HG03521 (cell line): Measurements from ENCODE around the gene PLCB4.
"Not testable (repeated sequence)": the region's sequence is repeated elsewhere in the genome, so short reads cannot be mapped to it uniquely, and the experiment has no call there.

Source experiments
- ATAC-seq: cut with Tn5 transposase; IDR thresholded peaks from one replicate; pipeline ENCODE4 v1.9.1; 2021; ENCODE audit warnings: mild to moderate bottlenecking, moderate library complexity; ENCODE audit not compliant: unreplicated experiment

Gene PLCB4

DNA sequence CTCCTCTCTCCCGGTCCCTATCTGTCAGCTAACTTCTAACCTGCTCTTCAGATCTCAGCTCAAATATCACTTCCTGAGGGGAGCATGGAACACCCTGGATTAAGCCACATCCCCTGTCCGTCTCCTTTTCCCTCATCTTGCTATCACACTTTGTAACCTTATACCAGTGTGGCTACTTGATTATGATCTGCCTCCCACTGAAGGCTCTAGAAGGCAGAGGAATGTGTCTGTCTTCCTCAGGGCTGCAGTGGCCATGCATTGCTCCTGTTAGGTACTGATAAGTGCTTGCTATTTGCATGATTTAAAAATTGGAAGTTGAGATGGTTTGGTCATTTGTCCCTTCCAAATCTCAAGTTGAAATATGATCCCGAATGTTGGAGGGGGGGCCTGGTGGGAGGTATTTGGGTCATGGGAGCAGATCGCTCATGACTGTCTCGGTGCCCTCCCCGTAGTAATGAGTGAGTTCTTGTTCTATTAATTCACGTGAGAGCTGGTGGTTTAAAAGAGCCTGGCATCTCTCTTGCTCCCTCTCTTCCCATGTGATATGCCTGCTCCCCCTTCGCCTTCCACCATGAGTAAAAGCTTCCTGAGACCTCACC lies 71.4 kb downstream of the PLCB4 start:
- no peak for ATAC-seq

- ATAC-seq = no peak
Observed at GRCh38 chr20:9141070-9141469, 72.2 kb downstream of the PLCB4 start.

DNA sequence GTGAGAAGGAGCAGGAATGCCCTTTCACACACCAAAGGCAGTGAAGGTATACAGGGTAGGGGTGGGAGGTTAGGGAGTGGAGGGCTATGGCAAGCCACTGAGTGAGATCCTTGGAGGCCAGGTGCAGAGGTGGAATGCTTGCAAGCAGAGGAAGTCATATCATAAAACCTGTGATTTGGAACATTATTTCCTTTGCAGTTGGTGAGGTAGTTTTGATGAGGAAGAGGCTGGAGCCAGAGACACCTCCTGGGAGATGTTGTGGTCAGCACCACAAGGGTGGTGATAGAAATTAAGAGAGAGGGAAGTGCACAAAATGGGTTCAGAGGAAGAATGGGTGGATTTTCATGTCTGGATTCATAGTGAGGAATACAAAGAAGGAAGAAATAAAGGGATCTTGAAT lies 73.0 kb downstream of the PLCB4 start:
- ATAC-seq = no peak

- ATAC-seq = no peak
Observed at GRCh38 chr20:9142809-9143208, 73.9 kb downstream of the PLCB4 start.

GRCh38 chr20:9143926-9144325 lies 75.0 kb downstream of the PLCB4 start:
- ATAC-seq = no peak

DNA sequence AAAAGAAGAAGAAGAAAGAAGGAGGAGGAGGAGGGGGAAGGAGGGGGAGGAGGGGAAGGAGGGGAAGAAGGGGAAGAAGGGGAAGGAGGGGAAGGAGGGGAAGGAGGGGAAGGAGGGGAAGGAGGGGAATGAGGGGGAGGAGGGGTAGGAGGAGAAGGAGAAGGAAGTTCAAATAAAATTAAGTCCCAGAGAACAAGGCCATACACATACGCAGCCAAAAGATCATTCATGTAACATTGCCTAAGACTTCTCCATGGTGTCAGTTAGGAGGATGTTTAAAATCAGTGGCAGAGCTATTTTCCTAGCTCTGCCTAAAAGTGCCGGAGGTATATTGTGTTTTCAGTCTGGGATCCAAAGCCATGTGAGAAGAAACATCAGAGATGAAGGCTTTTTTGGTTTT lies 75.8 kb downstream of the PLCB4 start:
- ATAC-seq = no peak

GRCh38 chr20:9145142-9145541 lies 76.3 kb downstream of the PLCB4 start:
- ATAC-seq = no peak

DNA sequence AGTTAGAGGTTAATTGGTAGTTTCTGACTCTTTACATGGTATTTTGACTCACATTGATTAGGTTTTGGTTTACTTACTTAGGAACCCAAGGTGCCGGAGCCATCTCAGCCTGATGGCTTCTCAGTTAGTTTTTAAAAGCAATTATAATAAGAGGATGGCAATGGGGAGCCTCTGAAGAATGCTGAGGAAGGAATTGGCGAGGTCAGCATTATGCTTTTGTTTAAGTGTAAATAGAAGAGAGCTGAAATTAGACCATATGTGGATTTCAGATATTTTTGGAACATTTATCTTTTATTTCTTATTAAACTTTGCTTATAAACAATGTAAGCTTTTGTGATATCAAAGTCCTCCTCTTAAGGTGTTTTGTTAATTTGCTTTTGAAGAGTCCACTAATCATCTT lies 77.8 kb downstream of the PLCB4 start:
- ATAC-seq = no peak

- no peak for ATAC-seq
Observed at GRCh38 chr20:9147547-9148024, 78.7 kb downstream of the PLCB4 start.

DNA sequence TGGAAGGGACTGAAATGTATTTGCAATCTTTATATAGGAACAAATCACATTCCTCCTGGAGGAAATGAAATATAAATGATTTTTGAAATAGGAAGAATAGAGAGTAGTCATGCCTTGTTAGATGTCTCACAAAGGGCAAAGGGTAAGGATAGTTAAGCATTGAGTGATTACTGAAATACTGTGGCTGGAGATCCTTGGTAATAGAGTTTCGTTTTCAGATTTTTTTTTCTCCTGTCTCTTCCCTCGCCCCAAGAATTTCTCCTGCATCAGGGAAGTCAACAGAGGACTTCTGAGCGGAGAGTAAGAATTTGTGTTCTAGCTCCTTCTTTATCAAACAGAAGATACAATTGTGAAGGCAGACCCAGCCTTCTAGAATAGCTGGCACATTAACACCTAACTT lies 79.4 kb downstream of the PLCB4 start:
- no peak for ATAC-seq

DNA sequence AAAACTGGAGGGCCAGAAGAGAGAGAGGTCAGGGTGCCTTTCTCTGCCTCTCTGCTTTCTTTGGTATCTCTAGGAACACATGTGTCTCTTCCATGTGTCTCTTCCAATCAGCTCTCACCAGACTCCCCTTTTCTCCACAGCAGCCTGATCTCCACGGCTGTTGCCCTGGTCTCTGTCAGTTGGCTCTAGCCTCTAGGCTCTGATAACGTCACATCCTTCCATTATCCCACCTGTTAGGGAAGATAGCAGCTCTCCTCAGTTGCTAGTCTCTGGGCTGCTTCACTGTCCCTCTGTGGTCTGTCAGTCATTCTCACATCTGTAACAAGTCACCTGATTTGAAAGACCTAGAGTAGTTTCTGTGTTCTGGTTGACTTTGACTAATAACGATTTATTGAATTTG lies 80.2 kb downstream of the PLCB4 start:
- no peak for ATAC-seq

- no peak for ATAC-seq
Observed at GRCh38 chr20:9149796-9150195, 80.9 kb downstream of the PLCB4 start.

- no peak for ATAC-seq
Observed at GRCh38 chr20:9150679-9151078, 81.8 kb downstream of the PLCB4 start.

- not testable (repeated sequence) for ATAC-seq
Observed at GRCh38 chr20:9152139-9152538, 83.3 kb downstream of the PLCB4 start.

GRCh38 chr20:9154464-9155024 lies 85.7 kb downstream of the PLCB4 start:
- ATAC-seq = no peak

DNA sequence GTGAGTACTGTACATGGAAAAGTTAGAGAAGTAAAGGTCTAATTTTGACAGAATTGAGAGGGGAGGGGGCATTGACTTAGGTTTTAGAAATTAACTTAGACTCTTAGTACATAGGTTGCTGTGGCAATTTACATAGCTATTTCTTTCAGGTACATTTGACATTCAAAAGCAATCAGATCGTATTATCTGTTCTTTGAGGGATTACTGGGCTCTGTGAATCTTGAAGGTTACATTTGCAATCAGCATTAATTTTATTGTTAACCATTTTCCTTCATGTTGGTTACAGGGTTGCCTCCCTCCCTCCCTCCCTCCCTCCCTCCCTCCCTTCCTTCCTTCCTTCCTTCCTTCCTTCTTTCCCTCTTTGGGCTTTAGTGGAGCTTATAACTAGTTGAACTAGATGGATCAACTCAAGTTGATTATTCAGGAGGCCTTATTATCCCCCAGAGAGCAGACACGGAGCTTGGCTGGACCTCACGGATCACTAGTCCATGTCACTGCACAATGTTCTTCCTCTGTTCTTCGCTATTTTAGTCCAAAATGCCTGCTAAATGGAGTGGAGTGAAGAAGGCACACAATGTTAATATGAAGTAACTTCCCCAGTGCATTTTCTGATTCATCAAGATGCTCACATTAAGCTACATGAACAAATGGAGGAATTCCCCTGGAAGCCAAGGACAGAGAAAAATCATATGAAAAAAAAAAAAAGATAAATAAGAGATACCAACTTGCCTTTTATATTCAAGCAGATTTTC lies 87.8 kb downstream of the PLCB4 start:
- ATAC-seq = no peak

DNA sequence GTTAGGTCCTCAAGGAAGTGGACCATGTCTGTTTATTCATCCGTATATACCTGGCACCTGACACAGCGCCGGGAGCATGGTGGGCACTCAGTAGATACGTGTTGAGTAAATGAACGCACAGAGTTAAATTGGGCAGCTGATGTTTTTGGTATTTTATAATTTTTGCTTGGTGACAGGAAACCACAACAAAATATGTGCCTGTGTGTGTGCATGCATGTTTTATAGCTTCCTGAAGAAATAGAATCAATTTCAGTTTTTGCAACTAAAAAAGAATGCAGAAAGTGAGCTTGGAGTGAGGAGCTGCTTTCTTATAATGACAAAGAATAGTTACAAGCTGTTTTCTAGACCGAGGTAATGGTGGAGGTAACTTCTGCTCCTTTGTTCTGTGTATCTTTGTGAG lies 91.4 kb downstream of the PLCB4 start:
- no peak for ATAC-seq

GRCh38 chr20:9160757-9161156 lies 91.9 kb downstream of the PLCB4 start:
- ATAC-seq = no peak

- no peak for ATAC-seq
Observed at GRCh38 chr20:9161311-9161710, 92.4 kb downstream of the PLCB4 start.

DNA sequence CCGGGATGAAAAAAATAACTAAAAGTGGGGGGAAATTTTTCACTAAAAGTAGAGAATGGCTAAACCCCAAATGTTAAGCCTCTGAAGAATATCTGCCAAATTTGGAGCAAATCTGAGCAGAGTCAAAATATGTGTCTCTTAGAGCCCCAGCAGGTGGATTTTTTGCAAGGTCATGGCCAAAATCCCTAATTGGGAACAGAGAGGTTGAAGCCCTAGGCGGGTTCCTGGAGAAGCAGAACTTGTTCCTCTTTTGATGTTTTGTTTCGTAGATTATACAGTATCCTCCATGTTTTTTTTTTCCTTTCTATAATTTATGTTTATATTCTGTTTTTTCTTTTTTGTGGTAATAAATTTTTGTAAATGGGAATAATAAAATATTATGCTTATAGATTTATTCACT lies 94.4 kb downstream of the PLCB4 start:
- no peak for ATAC-seq

DNA sequence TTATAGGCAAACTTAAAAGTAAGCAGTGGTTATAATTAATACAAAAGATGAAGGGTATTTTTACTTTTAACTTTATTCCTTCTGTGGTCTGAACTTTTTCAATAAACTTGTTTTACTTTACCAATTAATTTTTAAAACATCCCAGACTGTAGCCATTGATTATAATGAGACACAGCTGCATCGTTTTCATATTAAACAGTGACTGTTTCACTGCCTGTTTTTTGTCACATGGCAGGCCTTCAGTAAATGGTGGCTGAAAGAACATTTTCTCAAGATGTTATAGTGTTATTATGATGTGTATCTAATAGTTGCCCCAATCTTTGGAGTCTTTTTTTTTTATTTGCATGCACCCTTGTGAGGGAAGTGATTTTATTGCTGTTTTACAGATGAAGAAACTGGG lies 95.1 kb downstream of the PLCB4 start:
- ATAC-seq = no peak

DNA sequence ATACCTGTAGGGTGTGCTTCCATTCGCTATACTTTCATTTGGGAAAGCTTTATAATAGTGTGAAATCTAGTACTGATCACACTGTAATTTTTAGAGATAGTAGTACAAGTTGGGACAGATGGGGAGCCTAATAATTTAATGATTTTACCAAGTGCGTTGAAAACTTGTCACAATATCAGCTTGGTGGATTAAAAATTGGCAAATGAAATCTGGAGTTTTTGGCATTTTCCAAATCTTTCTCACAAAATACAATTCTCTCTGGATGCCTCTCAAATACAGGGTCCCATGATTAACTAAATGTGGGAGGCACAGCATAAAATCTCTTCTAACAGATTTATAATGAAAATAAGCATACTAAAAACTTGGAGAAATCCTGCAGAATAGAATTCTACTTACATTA lies 96.4 kb downstream of the PLCB4 start:
- ATAC-seq = no peak
